Ishikawa (cell line): Measurements from ENCODE around the gene ENG.

Experiments used
- CEBPB ChIP-seq: IDR thresholded peaks from 2 replicates; pipeline ENCODE4 v1.6.1; 2012
- CREB1 ChIP-seq: IDR thresholded peaks from 2 replicates; pipeline ENCODE4 v1.6.1; 2012; ENCODE audit warnings: low read depth
- EGR1 ChIP-seq: IDR thresholded peaks from 2 replicates; pipeline ENCODE4 v1.6.1; 2012
- EP300 ChIP-seq: IDR thresholded peaks from 2 replicates; pipeline ENCODE4 v1.6.1; 2012; ENCODE audit warnings: borderline replicate concordance
- FOXM1 ChIP-seq: IDR thresholded peaks from 2 replicates; pipeline ENCODE4 v1.6.1; 2012; ENCODE audit warnings: low read depth, borderline replicate concordance
- MAX ChIP-seq: IDR thresholded peaks from 2 replicates; pipeline ENCODE4 v1.6.1; 2012
- NFIC ChIP-seq: IDR thresholded peaks from 2 replicates; pipeline ENCODE4 v1.6.1; 2012
- RAD21 ChIP-seq: IDR thresholded peaks from 2 replicates; pipeline ENCODE4 v1.6.1; 2012; ENCODE audit warnings: low read depth
- REST ChIP-seq: IDR thresholded peaks from 2 replicates; pipeline ENCODE4 v1.6.1; 2012; ENCODE audit warnings: low read depth, mild to moderate bottlenecking
- TAF1 ChIP-seq: IDR thresholded peaks from 2 replicates; pipeline ENCODE4 v1.6.1; 2012; ENCODE audit warnings: low read depth, mild to moderate bottlenecking
- TCF12 ChIP-seq: IDR thresholded peaks from 2 replicates; pipeline ENCODE4 v1.6.1; 2012; ENCODE audit warnings: low read depth
- TEAD4 ChIP-seq: IDR thresholded peaks from 2 replicates; pipeline ENCODE4 v1.6.1; 2012
- USF1 ChIP-seq: IDR thresholded peaks from 2 replicates; pipeline ENCODE4 v1.6.1; 2012
- YY1 ChIP-seq: IDR thresholded peaks from 2 replicates; pipeline ENCODE4 v1.6.1; 2012; ENCODE audit warnings: low read depth
- ZBTB7A ChIP-seq: IDR thresholded peaks from 2 replicates; pipeline ENCODE4 v1.6.1; 2012; ENCODE audit warnings: low read depth

ENG gene

GRCh38 chr9:127873886-127874285, 19.4 kb upstream of the ENG start:
- TF ChIP-seq RAD21 (no peak), USF1 (no peak), MAX (no peak), CREB1 (no peak), FOXM1 (no peak), YY1 (no peak), TAF1 (no peak), CEBPB (no peak), TCF12 (no peak), NFIC (no peak), TEAD4 (no peak), ZBTB7A (no peak), EP300 (no peak), EGR1 (no peak), REST (no peak)

GRCh38 chr9:127873223-127873691, 18.8 kb upstream of the ENG start:
- TF ChIP-seq ZBTB7A (no peak), EGR1 (no peak), USF1 (no peak), RAD21 (no peak), EP300 (no peak), CEBPB (no peak), TEAD4 (no peak), FOXM1 (no peak), NFIC (no peak), MAX (no peak)

GRCh38 chr9:127872369-127873222, 18.1 kb upstream of the ENG start:
- TF ChIP-seq RAD21 (no peak), CREB1 (no peak), MAX (no peak), TCF12 (no peak)

- no peak for TF ChIP-seq TAF1
- TF ChIP-seq EGR1, result no peak
- TF ChIP-seq NFIC, result no peak
- no peak for TF ChIP-seq FOXM1
- TF ChIP-seq CEBPB, result no peak
- no peak for TF ChIP-seq TCF12
- no peak for TF ChIP-seq TEAD4
- no peak for TF ChIP-seq RAD21
- no peak for TF ChIP-seq YY1
- TF ChIP-seq USF1, result no peak
- TF ChIP-seq MAX, result no peak
- TF ChIP-seq EP300, result no peak
Observed at GRCh38 chr9:127871531-127871930, 17.1 kb upstream of the ENG start.

GRCh38 chr9:127870887-127871286, 16.4 kb upstream of the ENG start:
- TF ChIP-seq TEAD4 (no peak), NFIC (no peak), TCF12 (no peak), EGR1 (no peak), CEBPB (no peak), EP300 (no peak), YY1 (no peak), MAX (no peak), RAD21 (no peak), USF1 (no peak), TAF1 (no peak), FOXM1 (no peak), REST (no peak), ZBTB7A (no peak), CREB1 (no peak)
